NCI-H82 treated with DMSO at 0.1 percent for 48 hours (cell line): ENCODE measurements around the gene WRAP73.
A peak's percentile ranks its signal among the peaks of the same experiment; 100 is the strongest.
"Not testable (repeated sequence)": the region's sequence is repeated elsewhere in the genome, so short reads cannot be mapped to it uniquely, and the experiment has no call there.

ENCODE experiments used
- DNase-seq: peaks from one replicate; lab custom pipeline; 2025; ENCODE audit not compliant: unreplicated experiment; lab: John Stamatoyannopoulos, UW

Gene WRAP73

DNA sequence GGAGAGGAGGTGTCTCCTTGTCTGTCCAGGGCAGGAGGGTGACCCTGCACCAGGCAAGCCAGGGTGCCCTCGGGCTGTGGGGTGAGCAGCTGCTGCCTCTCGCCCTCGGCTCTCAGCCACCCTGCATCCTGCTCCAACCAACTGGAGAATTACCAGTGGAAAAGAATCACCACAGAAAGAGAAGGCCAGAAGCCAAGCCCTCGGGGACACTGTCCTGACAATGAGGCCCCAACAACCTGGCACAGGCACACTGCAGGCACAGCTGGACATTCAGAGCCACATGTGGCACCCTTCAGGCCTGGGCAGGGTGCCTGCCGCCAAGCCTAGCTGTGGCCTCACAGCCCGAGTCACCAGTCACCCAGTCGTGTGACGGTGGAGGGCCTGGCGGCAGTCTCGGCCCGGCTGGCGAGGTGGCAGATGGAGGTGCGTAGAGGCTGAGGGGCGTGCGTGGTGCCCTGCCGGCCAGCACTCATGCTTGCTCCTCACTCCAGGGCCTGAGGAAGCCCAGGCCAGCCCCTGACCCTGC is 50.6 kb downstream of the WRAP73 start:
- no peak for DNase-seq

DNA sequence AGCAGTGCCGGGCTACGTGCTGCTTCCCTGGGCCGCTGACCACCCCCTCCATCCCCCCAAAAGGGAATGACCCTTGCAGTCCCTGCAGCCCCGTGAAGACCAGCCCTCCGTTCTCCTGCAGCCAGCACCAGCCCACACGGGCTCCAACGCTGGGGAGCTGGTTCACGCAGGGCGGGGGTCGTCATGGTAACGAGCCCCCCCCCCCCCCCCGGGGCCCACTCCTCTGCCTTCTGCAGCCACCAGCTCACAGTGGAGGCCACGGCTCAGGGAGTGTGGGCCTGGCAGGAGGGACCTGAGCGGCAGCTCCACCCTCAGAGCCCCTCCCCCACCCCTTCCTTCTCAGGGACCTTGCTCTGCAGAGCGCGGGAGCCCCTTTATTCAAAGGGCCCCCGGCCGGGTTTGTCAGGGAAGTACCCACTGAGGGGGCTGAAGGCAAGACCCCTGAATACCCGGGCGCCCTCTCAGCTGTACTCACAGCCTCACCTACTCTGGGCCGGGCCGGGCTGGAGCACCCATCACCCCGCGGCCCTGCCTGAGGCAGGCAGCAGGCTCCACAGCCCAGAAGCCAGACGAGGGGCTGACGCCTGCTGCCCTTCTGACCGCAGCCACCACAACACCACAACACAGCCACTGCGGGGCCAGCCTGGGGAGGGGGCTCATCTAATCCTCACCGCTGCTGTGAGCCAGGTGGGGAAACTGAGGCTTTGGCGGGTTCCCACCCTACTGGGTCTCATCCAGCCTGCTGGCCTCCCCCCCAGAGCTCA is 51.2 kb downstream of the WRAP73 start:
- no peak for DNase-seq

DNA sequence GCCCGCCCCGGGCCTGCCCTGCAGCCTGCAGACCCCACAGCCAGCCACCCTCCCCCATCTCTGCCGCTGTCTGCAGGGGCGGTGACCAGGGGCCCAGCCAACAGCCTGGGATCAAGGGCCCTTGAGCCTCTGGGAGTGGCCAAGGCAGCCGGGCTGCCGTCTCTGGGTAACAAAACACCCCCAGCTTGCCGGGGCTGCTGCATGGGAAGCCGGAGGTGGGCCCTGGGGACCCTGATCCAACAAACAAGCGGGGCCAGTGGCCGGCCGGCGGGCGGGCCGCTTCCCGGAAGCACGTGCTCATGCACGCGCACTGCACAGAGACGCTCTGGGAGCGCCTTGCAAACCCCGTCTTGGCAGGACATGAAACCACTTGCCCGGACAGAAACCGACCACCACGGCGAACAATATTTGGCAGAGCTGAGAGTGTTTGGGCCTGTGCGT is 51.8 kb downstream of the WRAP73 start:
- no peak for DNase-seq

DNA sequence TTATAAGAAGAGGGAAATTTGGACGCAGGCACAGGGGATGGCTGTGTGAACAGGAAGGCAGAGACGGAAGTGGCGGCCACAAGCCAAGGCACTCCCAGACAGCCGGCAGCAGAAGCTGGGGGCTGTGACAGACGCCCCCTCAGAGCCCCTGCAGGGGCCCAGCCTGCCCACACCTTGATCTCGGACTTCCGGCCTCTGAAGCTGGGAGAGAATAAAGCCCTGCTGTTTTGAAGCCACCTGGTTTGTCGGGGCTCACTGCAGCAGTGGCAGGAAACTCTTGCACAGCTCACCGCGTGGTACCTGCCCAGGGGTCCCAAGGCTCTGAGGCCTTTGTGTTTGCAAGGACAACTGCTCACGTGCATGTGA is 52.3 kb downstream of the WRAP73 start:
- DNase-seq, result no peak

DNA sequence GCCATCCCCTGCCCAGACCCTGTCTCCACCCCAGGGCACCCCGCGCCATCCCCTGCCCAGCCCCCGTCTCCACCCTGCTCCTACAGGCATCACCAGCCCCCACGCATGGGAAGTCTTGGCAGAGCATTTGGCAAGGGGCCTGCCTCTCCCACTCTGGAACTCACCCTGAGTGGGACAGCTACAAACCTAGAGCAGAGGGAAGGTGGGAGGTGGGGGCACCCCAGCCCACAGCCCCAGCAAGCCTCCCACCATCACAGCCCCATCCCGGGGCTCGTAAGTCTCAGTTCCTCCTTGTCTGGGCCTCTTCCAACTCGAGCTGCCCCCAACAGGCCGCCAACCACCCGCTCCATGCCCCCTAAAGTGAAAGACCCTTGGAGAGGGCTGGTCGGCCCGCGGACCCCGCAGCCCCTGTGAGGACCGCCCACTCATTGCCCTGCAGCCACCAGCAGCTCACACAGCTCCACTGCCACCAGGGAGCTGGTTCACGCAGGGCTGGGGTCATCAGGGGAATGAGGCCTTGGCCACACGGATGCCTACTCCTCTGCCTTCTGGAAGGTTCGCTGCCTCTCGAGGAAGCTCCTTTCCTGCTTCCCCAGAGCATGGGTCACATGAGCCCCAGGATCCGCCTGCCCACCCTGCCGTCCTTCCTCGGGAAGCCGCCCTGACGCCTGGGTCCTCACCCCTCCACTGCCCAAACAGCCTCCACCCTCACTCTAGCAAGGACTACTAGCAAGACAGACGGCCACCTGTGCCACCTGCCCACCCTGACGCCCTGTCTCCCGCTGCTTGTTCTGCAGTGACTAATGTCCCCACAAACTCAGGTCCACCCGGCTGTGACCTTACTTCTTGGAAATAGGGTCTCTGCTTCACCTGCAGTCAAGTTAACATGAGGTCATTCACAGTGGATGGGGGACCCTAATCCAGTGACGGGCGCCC is 53.0 kb downstream of the WRAP73 start:
- DNase-seq, result no peak

DNA sequence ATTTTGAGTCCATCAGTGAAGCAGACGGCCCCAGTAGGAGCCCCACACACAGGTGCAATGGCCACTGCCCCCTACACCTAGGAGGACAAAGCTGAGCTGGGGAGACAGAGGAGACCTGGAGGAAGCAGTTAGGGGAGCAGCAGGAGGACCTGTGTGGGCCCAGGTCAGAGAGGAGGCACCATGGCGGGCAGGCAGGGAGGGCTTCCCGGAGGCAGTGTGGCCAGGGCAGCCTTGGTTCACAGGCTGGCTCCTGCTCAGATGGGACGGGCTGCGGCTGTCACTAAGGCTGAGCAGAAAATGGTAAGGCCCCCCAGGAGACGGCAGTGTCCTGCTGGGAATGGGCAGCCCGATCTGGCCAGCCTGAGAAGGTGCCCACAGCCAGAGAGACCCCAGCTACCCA is 54.0 kb downstream of the WRAP73 start:
- no peak for DNase-seq

DNA sequence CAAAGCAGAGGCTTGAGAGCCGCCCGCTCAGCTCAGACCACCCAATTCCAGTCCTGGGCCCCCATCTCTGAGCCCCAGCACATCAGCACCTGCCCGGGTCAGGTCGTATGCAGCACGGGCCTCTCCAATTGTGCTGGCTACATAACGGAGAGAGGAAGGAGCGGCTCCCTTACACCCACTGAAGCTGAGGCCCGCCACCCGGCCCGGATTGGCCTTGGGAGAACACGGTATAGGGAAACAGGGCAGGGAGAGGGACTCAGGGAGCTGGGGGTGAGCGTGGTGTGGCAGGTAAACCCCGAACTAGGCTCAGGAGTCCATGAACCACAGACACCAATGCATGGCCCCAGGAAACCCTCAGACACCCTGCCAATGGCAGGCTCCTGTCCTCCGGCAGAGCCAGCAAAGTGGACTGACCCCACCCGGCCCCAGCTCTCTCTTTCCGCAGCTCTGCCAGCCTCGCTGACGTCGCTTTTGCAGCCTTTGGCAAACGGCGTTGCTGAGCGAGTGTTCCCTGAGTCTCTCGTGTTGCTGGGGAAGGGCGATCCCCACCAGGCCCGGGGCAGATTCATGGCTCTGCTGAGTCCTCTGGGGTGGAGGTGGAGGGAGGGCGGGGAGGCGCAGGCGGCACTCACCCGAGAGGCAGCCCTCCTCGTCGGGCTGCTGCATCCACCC is 55.1 kb downstream of the WRAP73 start:
- no peak for DNase-seq

DNA sequence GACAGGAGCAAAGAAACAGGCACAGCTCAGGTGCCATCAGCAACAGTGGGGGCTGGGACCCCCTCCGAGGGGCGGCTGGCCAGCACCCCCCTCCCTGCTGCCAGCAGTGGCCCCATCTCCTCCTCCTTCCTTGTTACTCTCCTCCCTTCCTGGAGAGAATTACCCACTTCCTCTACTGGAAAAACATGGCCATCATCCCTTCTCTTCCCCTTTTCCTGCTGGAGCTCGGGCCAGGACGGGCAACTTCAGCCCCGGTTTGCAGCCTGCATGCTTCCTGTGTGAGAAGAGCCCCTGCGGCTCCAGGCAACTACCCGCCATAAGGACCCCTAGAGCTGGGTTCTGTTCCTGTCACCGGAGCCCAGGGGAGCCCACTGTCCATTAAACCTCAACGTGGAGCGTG is 56.2 kb downstream of the WRAP73 start:
- no peak for DNase-seq

DNA sequence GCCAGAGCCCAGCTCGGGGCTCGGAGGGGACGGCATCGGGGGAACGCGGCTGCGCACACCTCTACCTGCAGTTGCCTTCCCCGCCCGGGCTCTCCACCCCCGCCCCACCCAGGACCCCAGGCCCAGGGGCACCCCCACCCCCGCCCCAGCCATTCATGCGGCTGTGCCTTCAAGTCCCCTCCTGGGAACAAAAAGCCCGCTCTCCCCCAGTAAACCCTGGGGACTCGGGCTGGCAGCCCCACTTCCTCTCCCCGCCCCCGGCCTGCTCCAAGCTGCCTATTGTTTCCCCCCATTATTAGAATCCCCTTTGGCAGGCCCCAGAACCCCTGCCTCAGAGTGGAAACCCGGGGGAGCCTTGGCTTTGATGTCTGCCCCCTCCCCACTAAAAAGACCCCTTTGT is 56.6 kb downstream of the WRAP73 start:
- DNase-seq, result no peak

DNA sequence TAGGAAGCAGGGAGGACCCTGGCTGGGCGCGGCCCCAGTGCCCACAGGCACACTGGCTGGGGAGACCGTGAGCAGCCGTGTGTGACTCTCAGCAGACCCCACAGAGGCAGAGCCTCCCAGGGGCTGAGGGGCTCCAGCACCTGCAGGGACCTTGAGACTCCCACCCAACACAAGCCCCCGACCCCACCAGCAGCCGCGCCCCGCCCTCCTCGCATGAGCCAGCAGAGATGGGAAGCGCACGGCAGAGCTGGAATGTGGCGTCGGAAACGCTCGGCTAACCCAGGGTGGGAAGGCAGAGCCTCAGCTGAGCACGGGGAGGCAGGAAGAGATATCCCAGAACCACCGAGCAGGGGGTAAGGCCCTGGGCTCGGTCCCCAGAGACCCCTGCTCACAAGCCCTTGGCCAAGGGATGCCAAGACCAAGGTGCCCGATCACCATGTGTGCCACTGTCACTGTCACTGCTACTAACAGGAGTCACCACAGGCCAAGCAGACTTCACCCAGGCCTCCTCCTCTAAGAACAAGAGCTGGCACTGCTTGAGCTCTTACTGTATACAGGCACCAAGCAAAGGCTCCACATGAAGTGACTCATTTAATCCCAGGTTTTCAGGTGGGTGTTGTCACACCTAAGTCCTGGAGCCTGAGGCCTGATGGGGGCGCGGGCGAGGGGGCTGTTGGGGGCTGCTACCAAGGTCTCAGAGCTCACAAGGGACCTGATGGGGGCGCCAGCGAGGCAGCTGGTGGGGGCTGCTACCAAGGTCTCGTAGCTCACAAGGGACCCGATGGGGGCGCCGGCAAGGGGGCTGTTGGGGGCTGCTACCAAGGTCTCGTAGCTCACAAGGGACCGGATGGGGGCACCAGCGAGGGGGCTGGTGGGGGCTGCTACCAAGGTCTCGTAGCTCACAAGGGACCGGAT is 58.7 kb downstream of the WRAP73 start:
- DNase-seq, result no peak

DNA sequence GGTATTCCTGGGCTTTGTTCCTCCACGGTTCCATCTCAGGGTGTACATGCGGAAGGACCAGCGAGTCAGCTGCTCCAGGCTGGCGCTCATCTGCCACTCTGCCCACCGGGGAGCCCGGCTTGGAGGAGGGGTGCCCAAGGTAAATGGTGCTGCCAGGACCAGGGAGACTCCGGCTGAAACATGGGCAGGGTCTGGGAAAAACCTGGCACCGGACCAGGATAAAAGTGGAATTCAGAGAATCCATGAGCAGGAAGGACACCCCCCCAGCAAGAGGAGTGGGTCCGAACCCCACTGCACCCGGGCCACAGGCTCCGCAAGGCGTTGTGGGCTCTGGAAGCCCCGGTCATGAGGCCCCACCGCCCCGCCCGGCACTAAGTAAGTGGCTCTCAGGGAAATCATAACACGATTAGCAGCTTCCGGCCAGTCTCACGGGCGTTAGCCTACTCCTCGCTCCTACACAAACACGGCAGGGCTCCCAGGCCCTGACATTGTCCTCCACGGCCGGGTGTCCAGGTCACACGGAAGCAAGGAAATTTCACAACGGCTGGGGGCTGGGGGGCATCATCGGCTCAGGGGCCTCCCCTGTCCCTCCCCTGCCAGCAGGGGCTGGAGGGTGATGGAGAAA is 59.7 kb downstream of the WRAP73 start:
- peak; percentile 0 for DNase-seq

DNA sequence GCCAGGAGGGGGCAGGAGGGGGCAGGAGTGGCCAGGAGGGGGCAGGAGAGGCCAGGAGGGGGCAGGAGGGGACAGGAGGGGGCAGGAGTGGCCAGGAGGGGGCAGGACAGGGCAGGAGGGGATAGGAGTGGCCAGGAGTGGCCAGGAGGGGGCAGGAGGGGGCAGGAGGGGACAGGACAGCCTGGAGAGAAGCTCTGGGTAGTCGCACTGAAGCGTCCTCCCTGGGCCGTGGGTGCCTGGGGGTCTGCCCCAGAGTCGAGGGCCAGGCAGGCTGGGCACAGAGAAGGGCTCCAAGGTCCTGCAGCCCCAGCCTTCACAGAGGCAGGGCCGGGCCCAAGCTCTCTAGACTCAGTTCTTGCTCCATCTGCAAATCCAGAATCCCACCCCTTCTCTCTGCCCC is 61.5 kb downstream of the WRAP73 start:
- no peak for DNase-seq

DNA sequence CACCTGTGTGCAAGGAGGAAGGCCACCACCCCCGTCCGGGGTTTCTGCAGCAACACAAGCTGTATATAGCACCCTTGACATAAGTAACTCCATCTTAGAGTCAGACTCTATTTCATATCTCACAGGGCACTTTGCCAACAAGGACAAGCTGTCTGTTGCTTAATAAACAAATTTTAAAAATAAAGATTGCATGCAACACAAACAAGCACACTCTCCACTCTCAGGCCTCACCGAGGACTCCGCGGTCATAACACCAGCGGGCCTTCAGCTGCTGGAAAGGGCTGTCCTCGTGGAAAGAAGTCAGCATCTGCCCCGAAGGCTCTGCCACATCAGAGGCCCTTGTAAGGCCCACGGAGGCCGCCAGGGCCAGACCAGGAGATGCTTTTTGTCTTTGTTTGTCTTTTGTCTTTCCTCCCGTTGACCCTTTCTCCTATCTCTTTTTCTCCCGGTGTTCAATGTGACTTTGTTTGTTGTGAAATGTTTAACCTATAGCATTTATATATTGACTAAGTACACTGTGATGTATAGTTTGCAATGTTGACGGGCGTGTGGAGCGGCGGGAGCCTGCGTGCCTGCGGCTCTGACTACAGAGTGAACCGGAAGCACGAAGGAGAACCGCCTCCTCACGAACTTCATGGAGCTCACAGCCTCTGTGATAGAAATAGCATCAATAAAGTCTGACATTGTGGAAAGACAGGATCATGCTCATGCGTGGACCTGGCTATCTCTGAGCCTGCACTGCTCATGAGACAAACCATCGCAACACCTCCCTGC is 62.7 kb downstream of the WRAP73 start:
- no peak for DNase-seq

DNA sequence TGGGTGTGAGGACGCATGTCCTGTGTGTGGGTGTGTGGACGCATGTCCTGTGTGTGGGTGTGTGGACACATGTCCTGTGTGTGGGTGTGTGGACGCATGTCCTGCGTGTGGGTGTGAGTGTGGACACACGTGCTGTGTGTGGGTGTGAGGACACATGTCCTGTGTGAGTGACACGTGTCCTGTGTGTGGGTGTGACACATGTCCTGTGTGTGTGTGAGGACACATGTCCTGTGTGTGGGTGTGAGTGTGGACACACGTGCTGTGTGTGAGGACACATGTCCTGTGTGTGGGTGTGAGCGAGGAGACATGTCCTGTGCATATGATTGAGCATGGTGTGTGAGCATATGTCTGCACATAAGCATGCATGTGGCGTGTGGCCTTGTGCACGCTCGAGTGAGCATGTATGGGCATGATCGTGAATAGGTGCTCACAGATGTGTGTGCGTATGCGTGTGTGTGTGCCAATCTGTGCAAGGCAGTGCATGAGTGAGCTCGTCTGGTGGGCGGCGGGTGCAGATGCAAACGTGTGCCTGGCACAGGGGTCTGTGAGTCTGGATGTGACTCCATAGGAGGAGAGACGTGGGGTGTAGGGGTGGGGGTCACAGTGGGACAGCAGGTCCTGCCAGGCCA is 63.8 kb downstream of the WRAP73 start:
- no peak for DNase-seq

DNA sequence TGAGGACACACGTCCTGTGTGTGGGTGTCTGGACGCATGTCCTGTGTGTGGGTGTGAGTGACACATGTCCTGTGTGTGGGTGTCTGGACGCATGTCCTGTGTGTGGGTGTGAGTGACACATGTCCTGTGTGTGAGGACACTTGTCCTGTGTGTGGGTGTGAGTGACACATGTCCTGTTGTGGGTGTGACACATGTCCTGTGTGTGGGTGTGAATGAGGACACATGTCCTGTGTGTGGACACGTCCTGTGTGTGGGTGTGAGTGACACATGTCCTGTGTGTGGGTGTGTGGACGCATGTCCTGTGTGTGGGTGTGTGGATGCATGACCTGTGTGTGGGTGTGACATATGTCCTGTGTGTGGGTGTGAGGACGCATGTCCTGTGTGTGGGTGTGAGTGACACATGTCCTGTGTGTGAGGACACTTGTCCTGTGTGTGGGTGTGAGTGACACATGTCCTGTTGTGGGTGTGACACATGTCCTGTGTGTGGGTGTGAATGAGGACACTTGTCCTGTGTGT is 64.5 kb downstream of the WRAP73 start:
- DNase-seq, result not testable (repeated sequence)

DNA sequence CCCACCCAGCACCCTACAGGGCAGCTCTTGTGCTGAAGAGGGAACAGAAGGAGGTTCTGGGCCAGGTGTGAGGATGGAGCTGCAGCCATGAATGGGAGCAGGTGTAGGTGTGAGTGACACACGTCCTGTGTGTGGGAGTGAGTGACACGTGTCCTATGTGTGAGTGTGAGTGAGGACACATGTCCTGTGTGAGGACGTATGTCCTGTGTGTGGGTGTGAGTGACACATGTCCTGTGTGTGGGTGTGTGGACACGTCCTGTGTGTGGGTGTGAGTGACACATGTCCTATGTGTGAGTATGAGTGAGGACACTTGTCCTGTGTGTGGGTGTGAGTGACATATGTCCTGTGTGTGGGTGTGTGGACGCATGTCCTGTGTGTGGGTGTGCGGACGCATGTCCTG is 65.0 kb downstream of the WRAP73 start:
- no peak for DNase-seq

DNA sequence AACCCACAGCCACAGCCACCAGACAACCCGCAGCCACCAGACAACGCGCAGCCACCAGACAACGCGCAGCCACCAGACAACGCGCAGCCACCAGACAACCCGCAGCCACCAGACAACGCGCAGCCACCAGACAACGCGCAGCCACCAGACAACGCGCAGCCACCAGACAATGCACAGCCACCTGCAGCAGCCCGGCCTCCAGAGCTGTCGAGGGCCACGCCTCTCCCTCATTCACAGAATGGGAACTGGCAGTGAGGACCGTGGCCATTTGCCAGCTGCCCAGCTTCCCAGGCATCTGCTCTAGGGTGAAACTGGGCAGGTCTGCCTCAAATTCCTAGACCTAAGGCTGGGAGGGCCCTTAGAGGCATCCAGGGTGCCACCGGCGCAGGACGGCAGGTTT is 66.2 kb downstream of the WRAP73 start:
- not testable (repeated sequence) for DNase-seq

DNA sequence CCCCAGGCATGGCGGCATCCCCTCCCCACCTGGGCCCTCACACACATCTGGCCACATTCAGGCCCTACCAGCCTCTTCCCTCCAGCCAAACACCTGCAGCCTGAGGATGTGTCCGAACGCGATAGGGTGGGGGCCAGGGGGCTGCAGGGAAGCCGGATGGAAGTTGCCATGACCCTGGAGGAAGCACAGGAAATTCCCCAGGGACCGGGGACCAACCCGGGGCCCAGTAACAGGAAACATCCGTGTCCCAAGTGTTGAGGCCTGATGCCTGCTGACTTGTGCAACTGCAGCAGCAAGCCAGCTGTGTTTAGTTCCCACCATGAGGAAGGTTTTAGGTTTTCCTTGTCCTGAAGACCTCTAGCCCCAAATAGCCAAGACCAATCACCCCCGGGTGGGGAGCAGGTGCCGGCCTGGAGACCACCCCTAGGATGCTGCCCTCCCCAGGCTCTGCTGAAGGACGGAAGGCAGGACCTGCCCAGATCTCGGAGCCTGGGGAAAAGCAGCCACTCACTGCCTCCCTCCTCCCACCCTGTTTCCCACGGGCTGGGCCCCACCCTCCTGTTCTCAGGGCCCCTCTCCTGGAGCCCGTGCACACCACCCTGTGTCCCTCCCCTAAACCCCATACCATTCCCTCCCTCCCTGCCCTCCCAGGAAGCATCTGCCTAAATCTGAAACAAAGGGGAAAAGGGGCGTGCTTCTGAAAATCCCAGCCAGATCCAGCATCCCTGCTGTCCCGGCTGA is 68.4 kb downstream of the WRAP73 start:
- DNase-seq, result no peak
